GM12878 (cell line): ENCODE data around the gene DNMBP. TPM values are rescaled to one million over a fixed set of nuclear protein-coding genes. Genes with fewer than 3 reads are reported as not detected.
A peak's percentile ranks its signal among the peaks of the same experiment; 100 is the strongest.

Experiments used
- ATAC-seq: fragments of 200-7000 bp; cut with Tn5 transposase; 3 replicates; pipeline ENCODE4 v1.9.1; 2020; ENCODE audit warnings: mild to moderate bottlenecking, moderate library complexity
- BruUV-seq: library from RNA; stranded (reverse); fragments of 400-500 nt; replicated peaks from 2 replicates; lab custom pipeline; 2021; lab: Mats Ljungman, UMichigan
- CTCF ChIA-PET: fragments of 300-600 bp; sonication (Branson Sonifier 250); formaldehyde crosslinking; extraction: SDS; loops from one replicate; lab custom pipeline; 2021; ENCODE audit warnings: inconsistent platforms; lab: Yijun Ruan, JAX
- POLR2A ChIA-PET: fragments of 350-600 bp; formaldehyde crosslinking; extraction: SDS; loops from one replicate; lab custom pipeline; 2021; ENCODE audit warnings: inconsistent platforms; lab: Charles Lee
- RAD21 ChIA-PET: fragments of 300-600 bp; sonication (Branson Sonifier 250); formaldehyde crosslinking; loops from one replicate; lab custom pipeline; 2023; ENCODE audit warnings: antibody characterized with exemption; ENCODE audit not compliant: unreplicated experiment; lab: Charles Lee
- SMC1A ChIA-PET: fragments of 300-600 bp; sonication (Branson Sonifier 250); formaldehyde crosslinking; loops from one replicate; lab custom pipeline; 2023; ENCODE audit not compliant: unreplicated experiment, uncharacterized antibody; lab: Charles Lee
- DNase-seq: peaks from one replicate; pipeline ENCODE4 v3.0.0-alpha.2; 2011; ENCODE audit warnings: low read depth, low spot score
- FAIRE-seq: peaks from 3 replicates; lab custom pipeline; 2011; peaks lifted over from hg19 to GRCh38; lab: Jason Lieb, UNC
- H2AFZ ChIP-seq: 2 replicates; pipeline ENCODE4 v1.6.0; 2011; ENCODE audit warnings: low read depth, low read length, control low read depth; ENCODE audit not compliant: control insufficient read depth
- H3K27ac ChIP-seq: 2 replicates; pipeline ENCODE4 v1.5.1; 2011; ENCODE audit warnings: control low read depth; ENCODE audit not compliant: control insufficient read depth, insufficient read depth
- H3K27me3 ChIP-seq, 2 experiments: replicated peaks in 1 of 2; 2 replicates each; pipeline versions ENCODE4 v1.6.0 to v1.6.1; 2011; ENCODE audit warnings: low read length in 1 of 2; ENCODE audit not compliant: control insufficient read depth in 2 of 2, insufficient read depth in 2 of 2
- H3K36me3 ChIP-seq, 2 experiments: 2 replicates each; pipeline ENCODE4 v1.5.1; 2011; ENCODE audit warnings: low read length in 1 of 2; ENCODE audit not compliant: control insufficient read depth in 2 of 2, insufficient read depth in 2 of 2
- H3K4me1 ChIP-seq: 2 replicates; pipeline ENCODE4 v1.6.1; 2011; ENCODE audit warnings: mild to moderate bottlenecking, low read length, moderate library complexity, mixed read lengths; ENCODE audit not compliant: control insufficient read depth, insufficient read depth
- H3K4me2 ChIP-seq: 2 replicates; pipeline ENCODE4 v1.6.0; 2011; ENCODE audit warnings: control low read depth; ENCODE audit not compliant: control insufficient read depth, insufficient read depth
- H3K4me3 ChIP-seq: fragments of 200-600 bp; sonication (generic); 2 replicates; pipeline ENCODE4 v1.5.1; 2016
- H3K79me2 ChIP-seq: 2 replicates; pipeline ENCODE4 v1.6.0; 2011; ENCODE audit warnings: low read length; ENCODE audit not compliant: control insufficient read depth, insufficient read depth
- H3K9ac ChIP-seq: 2 replicates; pipeline ENCODE4 v1.8.0; 2011; ENCODE audit warnings: low read length, control low read depth, mixed read lengths; ENCODE audit not compliant: control insufficient read depth, insufficient read depth
- H3K9me3 ChIP-seq: replicated peaks from 3 replicates; pipeline ENCODE4 v1.5.1; 2011; ENCODE audit warnings: mild to moderate bottlenecking, low read length; ENCODE audit not compliant: control insufficient read depth, insufficient read depth
- H4K20me1 ChIP-seq: 2 replicates; pipeline ENCODE4 v1.6.0; 2011; ENCODE audit not compliant: control insufficient read depth, insufficient read depth
- RFX5 ChIP-seq: IDR thresholded peaks from 2 replicates; pipeline ENCODE4 v1.6.1; 2011; ENCODE audit warnings: low read depth, low read length, improper control_type of control experiment
- SPI1 ChIP-seq: IDR thresholded peaks from 2 replicates; pipeline ENCODE4 v1.6.1; 2011; ENCODE audit warnings: low read depth, mild to moderate bottlenecking, low read length, moderate library complexity, borderline replicate concordance; ENCODE audit not compliant: insufficient read depth
- WGBS: methylation state at CpG from one replicate; pipeline ENCODE4 v1.1.6; 2016; ENCODE audit warnings: low lambda C conversion rate; ENCODE audit not compliant: insufficient replicate concordance, insufficient coverage; ENCODE audit errors: missing lambda C conversion rate; 5-methylcytosine and 5-hydroxymethylcytosine counted together
- in situ Hi-C: fragments of 300-500 bp; cut with MboI; formaldehyde crosslinking; loops from 9 replicates; pipeline ENCODE4 v1.14.3; 2018; ENCODE audit warnings: mixed read lengths
- intact Hi-C: fragments of 100-400 bp; cut with micrococcal nuclease; formaldehyde crosslinking; loops from one replicate; pipeline ENCODE4 v1.14.2; 2022; ENCODE audit not compliant: unreplicated experiment
- polyA plus RNA-seq, 11 experiments: library from polyadenylated mRNA; depleted of rRNA in 4 of 11; unstranded in 6 of 11; stranded (reverse) in 5 of 11; fragments of >200 nt; fragmentation: Nextera tagmentation in 4 of 11; fragmentation: Illumina TruSeq in 1 of 11; extraction: Ambion mirVana in 4 of 11; extraction: Trizol in 1 of 11; gene quantifications; 1 replicate in 1 of 11; 2 replicates in 10 of 11; pipeline versions ENCODE4 v1.2.1 to v1.2.3, GENCODE V29; 2011 to 2016; ENCODE audit warnings: inconsistent platforms in 2 of 11, missing spikeins in 2 of 11, low read depth in 1 of 11
- total RNA-seq, 4 experiments: library from RNA; depleted of rRNA in 3 of 4; stranded (reverse); fragments of >200 nt in 3 of 4; fragmentation: Illumina TruSeq in 1 of 4; extraction: Trizol in 1 of 4; gene quantifications; 2 replicates each; pipeline versions ENCODE4 v1.2.1 to v1.2.3, GENCODE V29; 2013 to 2021
- TF ChIP-seq, protein P1 (sequence below): fragments of 450-650 bp; IDR thresholded peaks from 2 replicates; pipeline ENCODE4 v1.6.1; 2017; ENCODE audit warnings: mild to moderate bottlenecking, moderate library complexity
- TF ChIP-seq, protein P2 (sequence below): fragments of 450-650 bp; IDR thresholded peaks from 2 replicates; pipeline ENCODE4 v1.6.1; 2017; ENCODE audit warnings: mild to moderate bottlenecking

Gene DNMBP
- total and polyA plus RNA-seq, 10 of the 15 experiments (the other 5 are each of a cell fraction or from before 2014, with no cell fraction given), result 7.1 to 45.0 (median 22.0) TPM

DNA sequence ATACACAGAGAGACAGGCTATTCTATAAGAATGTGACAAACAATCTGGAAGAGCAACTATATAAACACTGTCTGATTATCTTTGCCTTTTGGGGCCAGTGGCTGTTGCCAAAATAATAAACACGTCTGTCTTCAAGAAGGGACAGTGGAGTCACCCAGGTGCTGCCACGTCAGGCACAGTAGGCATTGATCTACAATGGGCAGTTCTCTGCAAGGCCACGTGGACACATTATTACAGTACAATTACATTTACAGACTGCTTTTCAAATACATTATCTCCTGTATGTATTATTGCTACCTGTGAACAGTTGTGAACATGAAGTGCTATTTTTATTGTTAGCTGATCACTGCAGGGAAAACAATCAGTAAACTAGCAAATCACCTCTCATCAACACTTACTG is 14.0 kb downstream of the DNMBP start:
- Histone ChIP-seq H3K9ac (no peak overlapping the region), H4K20me1 (peaks cover 4% of the 10 kb centered on the region; the same call in 1 of the 2 replicates), H3K79me2 (peaks cover 96% of the 10 kb centered on the region), H3K4me3 (no peak overlapping the region), H3K4me1 (peaks cover 37% of the 10 kb centered on the region), H3K9me3 (no peaks in the 10 kb centered on the region; the same call in 2 of the 3 replicates), H2AFZ (no peak overlapping the region), H3K4me2 (peak overlapping the region; percentile 50), H3K27ac (no peak overlapping the region; the same call in 1 of the 2 replicates), H3K36me3 (peaks cover 0 to 21% of the 10 kb centered on the region in 2 experiments; a peak in 1 of 4 replicates), H3K27me3 (no peaks in the 10 kb centered on the region)
- SMC1A ChIA-PET, result interaction anchor here (0.6 to 26.2 kb wide), 8 partner anchors 11 to 143 kb away, joined by 3 to 531 read pairs (median 3); partner anchors contain the start of gene DNMBP
- WGBS, result 69% methylated on average over 3 of the region's 3 CpGs
- ATAC-seq, result no peak
- POLR2A ChIA-PET, result interaction anchor here (0.8 to 7.3 kb wide), 4 partner anchors 11 to 26 kb away, joined by 3 to 88 read pairs (median 20); partner anchors contain the start of gene DNMBP
- FAIRE-seq, result no peak
- DNase-seq, result no peak
- intact Hi-C loops (no loop called here), in situ Hi-C loops (no loop called here)
- RAD21 ChIA-PET, result interaction anchor here (1.2 to 4.2 kb wide), 6 partner anchors 12 to 149 kb away, joined by 3 to 49 read pairs (median 6); partner anchors contain the start of gene DNMBP
- TF ChIP-seq, protein P1, sequence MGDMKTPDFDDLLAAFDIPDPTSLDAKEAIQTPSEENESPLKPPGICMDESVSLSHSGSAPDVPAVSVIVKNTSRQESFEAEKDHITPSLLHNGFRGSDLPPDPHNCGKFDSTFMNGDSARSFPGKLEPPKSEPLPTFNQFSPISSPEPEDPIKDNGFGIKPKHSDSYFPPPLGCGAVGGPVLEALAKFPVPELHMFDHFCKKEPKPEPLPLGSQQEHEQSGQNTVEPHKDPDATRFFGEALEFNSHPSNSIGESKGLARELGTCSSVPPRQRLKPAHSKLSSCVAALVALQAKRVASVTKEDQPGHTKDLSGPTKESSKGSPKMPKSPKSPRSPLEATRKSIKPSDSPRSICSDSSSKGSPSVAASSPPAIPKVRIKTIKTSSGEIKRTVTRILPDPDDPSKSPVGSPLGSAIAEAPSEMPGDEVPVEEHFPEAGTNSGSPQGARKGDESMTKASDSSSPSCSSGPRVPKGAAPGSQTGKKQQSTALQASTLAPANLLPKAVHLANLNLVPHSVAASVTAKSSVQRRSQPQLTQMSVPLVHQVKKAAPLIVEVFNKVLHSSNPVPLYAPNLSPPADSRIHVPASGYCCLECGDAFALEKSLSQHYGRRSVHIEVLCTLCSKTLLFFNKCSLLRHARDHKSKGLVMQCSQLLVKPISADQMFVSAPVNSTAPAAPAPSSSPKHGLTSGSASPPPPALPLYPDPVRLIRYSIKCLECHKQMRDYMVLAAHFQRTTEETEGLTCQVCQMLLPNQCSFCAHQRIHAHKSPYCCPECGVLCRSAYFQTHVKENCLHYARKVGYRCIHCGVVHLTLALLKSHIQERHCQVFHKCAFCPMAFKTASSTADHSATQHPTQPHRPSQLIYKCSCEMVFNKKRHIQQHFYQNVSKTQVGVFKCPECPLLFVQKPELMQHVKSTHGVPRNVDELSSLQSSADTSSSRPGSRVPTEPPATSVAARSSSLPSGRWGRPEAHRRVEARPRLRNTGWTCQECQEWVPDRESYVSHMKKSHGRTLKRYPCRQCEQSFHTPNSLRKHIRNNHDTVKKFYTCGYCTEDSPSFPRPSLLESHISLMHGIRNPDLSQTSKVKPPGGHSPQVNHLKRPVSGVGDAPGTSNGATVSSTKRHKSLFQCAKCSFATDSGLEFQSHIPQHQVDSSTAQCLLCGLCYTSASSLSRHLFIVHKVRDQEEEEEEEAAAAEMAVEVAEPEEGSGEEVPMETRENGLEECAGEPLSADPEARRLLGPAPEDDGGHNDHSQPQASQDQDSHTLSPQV, result no peak
- TF ChIP-seq SPI1 (no peak), RFX5 (no peak)
- TF ChIP-seq, protein P2, sequence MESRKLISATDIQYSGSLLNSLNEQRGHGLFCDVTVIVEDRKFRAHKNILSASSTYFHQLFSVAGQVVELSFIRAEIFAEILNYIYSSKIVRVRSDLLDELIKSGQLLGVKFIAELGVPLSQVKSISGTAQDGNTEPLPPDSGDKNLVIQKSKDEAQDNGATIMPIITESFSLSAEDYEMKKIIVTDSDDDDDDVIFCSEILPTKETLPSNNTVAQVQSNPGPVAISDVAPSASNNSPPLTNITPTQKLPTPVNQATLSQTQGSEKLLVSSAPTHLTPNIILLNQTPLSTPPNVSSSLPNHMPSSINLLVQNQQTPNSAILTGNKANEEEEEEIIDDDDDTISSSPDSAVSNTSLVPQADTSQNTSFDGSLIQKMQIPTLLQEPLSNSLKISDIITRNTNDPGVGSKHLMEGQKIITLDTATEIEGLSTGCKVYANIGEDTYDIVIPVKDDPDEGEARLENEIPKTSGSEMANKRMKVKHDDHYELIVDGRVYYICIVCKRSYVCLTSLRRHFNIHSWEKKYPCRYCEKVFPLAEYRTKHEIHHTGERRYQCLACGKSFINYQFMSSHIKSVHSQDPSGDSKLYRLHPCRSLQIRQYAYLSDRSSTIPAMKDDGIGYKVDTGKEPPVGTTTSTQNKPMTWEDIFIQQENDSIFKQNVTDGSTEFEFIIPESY, result no peak
- CTCF ChIA-PET, result interaction anchor here (1.0 to 11.3 kb wide), 5 partner anchors 12 to 50 kb away, joined by 3 to 116 read pairs (median 12); partner anchors contain the start of gene DNMBP
- no TSS peak for BruUV-seq
